NT2/D1 (cell line): ENCODE data around the gene RPS5.

ENCODE experiments used
- SUZ12 ChIP-seq: IDR thresholded peaks from 2 replicates; pipeline ENCODE4 v1.6.1; 2011; ENCODE audit not compliant: insufficient read length, insufficient read depth; ENCODE audit errors: extremely low read depth
- YY1 ChIP-seq: IDR thresholded peaks from 2 replicates; pipeline ENCODE4 v1.6.1; 2011; ENCODE audit not compliant: insufficient read length, insufficient read depth
- ZNF274 ChIP-seq: IDR thresholded peaks from 2 replicates; pipeline ENCODE4 v1.6.1; 2011; ENCODE audit warnings: mild to moderate bottlenecking, low read depth, low read length

DNA sequence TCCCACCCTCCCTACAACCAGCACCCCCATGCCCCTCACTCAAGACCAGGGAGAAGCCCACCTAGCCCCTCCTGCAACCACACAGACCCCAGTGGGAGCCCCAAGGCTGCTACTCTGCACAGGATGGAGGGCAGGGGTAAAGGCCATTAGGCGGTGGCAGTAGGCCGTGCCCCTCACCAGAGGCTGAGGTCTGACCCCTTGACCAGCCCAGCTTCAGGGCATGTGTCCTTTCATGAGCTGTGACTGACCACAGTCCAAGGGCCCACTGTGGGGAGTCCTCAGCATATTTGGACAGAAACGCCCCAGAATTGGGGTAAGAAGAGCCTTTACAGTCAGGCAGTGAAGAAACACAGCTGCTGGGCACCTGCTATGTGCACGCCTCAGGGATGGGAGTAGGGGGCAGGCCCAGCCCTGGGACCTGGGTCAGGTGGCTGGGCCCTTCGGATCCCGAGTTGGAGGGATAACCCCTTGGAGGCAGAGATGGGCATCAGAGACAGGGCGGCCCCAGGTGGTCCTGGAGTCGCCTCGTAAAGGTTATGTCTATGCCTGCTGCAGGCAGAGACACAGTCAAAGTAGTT lies 1.7 kb upstream of the RPS5 start:
- TF ChIP-seq ZNF274, result no peak
- no peak for TF ChIP-seq YY1
- no peak for TF ChIP-seq SUZ12
